Hepatocyte (in vitro differentiated cells): Measurements from ENCODE around the gene GTF2E1.

Source experiments
- EZH2 ChIP-seq: fragments of 200-600 bp; sonication (generic); IDR thresholded peaks from 2 replicates; pipeline ENCODE4 v1.6.1; 2016; ENCODE audit warnings: antibody characterized with exemption, mild to moderate bottlenecking, borderline replicate concordance
- EZH2phosphoT487 ChIP-seq: fragments of 200-600 bp; sonication (generic); IDR thresholded peaks from one replicate; pipeline ENCODE4 v1.6.1; 2018; ENCODE audit warnings: antibody characterized with exemption, mild to moderate bottlenecking, low read depth, moderate library complexity; ENCODE audit not compliant: unreplicated experiment, severe bottlenecking
- TF ChIP-seq, protein P1 (sequence below): fragments of 200-600 bp; sonication (generic); IDR thresholded peaks from 2 replicates; pipeline ENCODE4 v1.5.1; 2016; ENCODE audit warnings: antibody characterized with exemption, mild to moderate bottlenecking; ENCODE audit not compliant: poor library complexity

DNA sequence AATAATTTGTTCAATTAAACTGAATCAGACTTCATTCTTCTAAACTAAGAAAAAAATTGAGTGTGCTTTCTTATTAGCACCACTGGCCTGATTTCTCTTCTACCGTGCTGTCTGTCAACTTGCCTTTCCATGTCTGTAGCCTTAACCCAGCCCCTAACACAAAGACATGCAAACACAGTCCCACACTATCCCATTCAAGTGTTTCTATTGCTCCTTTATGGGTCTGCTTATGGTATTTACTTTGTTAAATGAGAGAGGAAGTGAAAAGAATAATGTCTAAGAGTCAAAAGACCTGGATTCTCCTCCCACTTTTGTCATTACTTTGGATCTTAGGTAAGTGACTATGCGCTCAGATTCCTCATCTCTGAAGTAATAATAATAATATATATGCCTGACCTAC is 55.3 kb downstream of the GTF2E1 start:
- TF ChIP-seq, protein P1, sequence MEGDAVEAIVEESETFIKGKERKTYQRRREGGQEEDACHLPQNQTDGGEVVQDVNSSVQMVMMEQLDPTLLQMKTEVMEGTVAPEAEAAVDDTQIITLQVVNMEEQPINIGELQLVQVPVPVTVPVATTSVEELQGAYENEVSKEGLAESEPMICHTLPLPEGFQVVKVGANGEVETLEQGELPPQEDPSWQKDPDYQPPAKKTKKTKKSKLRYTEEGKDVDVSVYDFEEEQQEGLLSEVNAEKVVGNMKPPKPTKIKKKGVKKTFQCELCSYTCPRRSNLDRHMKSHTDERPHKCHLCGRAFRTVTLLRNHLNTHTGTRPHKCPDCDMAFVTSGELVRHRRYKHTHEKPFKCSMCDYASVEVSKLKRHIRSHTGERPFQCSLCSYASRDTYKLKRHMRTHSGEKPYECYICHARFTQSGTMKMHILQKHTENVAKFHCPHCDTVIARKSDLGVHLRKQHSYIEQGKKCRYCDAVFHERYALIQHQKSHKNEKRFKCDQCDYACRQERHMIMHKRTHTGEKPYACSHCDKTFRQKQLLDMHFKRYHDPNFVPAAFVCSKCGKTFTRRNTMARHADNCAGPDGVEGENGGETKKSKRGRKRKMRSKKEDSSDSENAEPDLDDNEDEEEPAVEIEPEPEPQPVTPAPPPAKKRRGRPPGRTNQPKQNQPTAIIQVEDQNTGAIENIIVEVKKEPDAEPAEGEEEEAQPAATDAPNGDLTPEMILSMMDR = no peak
- TF ChIP-seq EZH2 (no peak), EZH2phosphoT487 (no peak)
